HepG2 (cell line): ENCODE data around the gene BCAR3. TPM values are rescaled to one million over a fixed set of nuclear protein-coding genes. Genes with fewer than 3 reads are reported as not detected.

ENCODE experiments used
- ATAC-seq: fragments of 200-7000 bp; cut with Tn5 transposase; 3 replicates; pipeline ENCODE4 v1.9.1; 2020; ENCODE audit warnings: mild to moderate bottlenecking, moderate library complexity
- BruUV-seq: library from RNA; stranded (reverse); fragments of 400-500 nt; replicated peaks from 2 replicates; lab custom pipeline; 2021; lab: Mats Ljungman, UMichigan
- CTCF ChIA-PET: fragments of 300-600 bp; formaldehyde crosslinking; extraction: SDS; loops from one replicate; lab custom pipeline; 2021; ENCODE audit warnings: low total read pairs, inconsistent platforms, low intra/inter-chr PET ratio; lab: Yijun Ruan, JAX
- POLR2A ChIA-PET: fragments of 350-600 bp; sonication (Branson Sonifier 250); formaldehyde crosslinking; loops from one replicate; lab custom pipeline; 2020; ENCODE audit warnings: antibody characterized with exemption, inconsistent platforms; lab: Yijun Ruan, JAX
- DNase-seq: peaks from one replicate; pipeline ENCODE4 v3.0.0-alpha.2; 2015; ENCODE audit warnings: low spot score
- FAIRE-seq: peaks from 3 replicates; lab custom pipeline; 2011; peaks lifted over from hg19 to GRCh38; lab: Jason Lieb, UNC
- H2AFZ ChIP-seq: one replicate; pipeline ENCODE4 v1.6.1; 2011; ENCODE audit warnings: low read length, inconsistent platforms
- H3K27ac ChIP-seq: fragments of 300-600 bp; 3 replicates; pipeline ENCODE4 v1.8.0; 2011; ENCODE audit warnings: mixed run types, mild to moderate bottlenecking, mixed read lengths, low read length, inconsistent platforms; ENCODE audit not compliant: insufficient read depth; ENCODE audit errors: extremely low read length
- H3K27me3 ChIP-seq, 2 experiments: fragments of 200-600 bp in 1 of 2; 2 replicates in 1 of 2; 3 replicates in 1 of 2; pipeline versions ENCODE4 v1.6.0 to v1.8.0; 2011; ENCODE audit warnings: low read length in 2 of 2, mild to moderate bottlenecking in 2 of 2, moderate library complexity in 2 of 2, inconsistent platforms in 1 of 2; ENCODE audit not compliant: insufficient read depth in 2 of 2, control insufficient read depth in 1 of 2
- H3K36me3 ChIP-seq, 2 experiments: fragments of 200-600 bp in 1 of 2; replicated peaks in 1 of 2; 2 replicates in 1 of 2; 3 replicates in 1 of 2; pipeline versions ENCODE4 v1.5.1 to v1.8.0; 2011; ENCODE audit warnings: low read length in 2 of 2, inconsistent platforms in 1 of 2; ENCODE audit not compliant: insufficient read depth in 2 of 2, control insufficient read depth in 1 of 2
- H3K4me1 ChIP-seq: 2 replicates; pipeline ENCODE4 v1.5.1; 2012; ENCODE audit warnings: low read length, inconsistent platforms; ENCODE audit not compliant: insufficient read depth
- H3K4me2 ChIP-seq: 2 replicates; pipeline ENCODE4 v1.6.0; 2011; ENCODE audit warnings: low read depth, low read length, inconsistent platforms
- H3K4me3 ChIP-seq, 3 experiments: fragments of 200-600 bp in 1 of 3; sonication (generic), shearing (Covaris generic) in 1 of 3; replicated peaks in 1 of 3; 2 replicates each; pipeline ENCODE4 v1.5.1; 2011 to 2016; ENCODE audit warnings: low read length in 3 of 3, inconsistent platforms in 2 of 3, low read depth in 2 of 3, mild to moderate bottlenecking in 2 of 3, control low read depth in 1 of 3, mixed read lengths in 1 of 3; ENCODE audit not compliant: insufficient read depth in 1 of 3
- H3K79me2 ChIP-seq: one replicate; pipeline ENCODE4 v1.6.1; 2011; ENCODE audit warnings: low read length, inconsistent platforms; ENCODE audit not compliant: insufficient read depth
- H3K9ac ChIP-seq: 2 replicates; pipeline ENCODE4 v1.6.0; 2011; ENCODE audit warnings: mild to moderate bottlenecking, low read depth, low read length, inconsistent platforms; ENCODE audit not compliant: insufficient read depth
- H3K9me3 ChIP-seq: 2 replicates; pipeline ENCODE4 v1.5.1; 2012; ENCODE audit warnings: mild to moderate bottlenecking, low read length
- H4K20me1 ChIP-seq: 2 replicates; pipeline ENCODE4 v1.6.0; 2011; ENCODE audit warnings: inconsistent platforms, mild to moderate bottlenecking, low read length, moderate library complexity; ENCODE audit not compliant: insufficient read depth
- CERS6 ChIP-seq: sonication (generic); formaldehyde crosslinking; IDR thresholded peaks from 2 replicates; pipeline ENCODE4 v1.5.0; 2020; ENCODE audit warnings: missing genetic modification reagents
- MATR3 ChIP-seq: sonication (generic); formaldehyde crosslinking; IDR thresholded peaks from 2 replicates; pipeline ENCODE4 v1.4.0; 2020; ENCODE audit warnings: missing genetic modification reagents
- MBD4 ChIP-seq: IDR thresholded peaks from 2 replicates; pipeline ENCODE4 v1.6.1; 2012; ENCODE audit warnings: low read length, inconsistent platforms, borderline replicate concordance
- REPIN1 ChIP-seq: sonication (generic); formaldehyde crosslinking; IDR thresholded peaks from 2 replicates; pipeline ENCODE4 v1.8.0; 2022; ENCODE audit warnings: missing genetic modification reagents, low read depth, mild to moderate bottlenecking, borderline replicate concordance
- ZKSCAN1 ChIP-seq: fragments of 150-350 bp; IDR thresholded peaks from 2 replicates; pipeline ENCODE4 v1.6.1; 2014; ENCODE audit warnings: low read length
- ZNF740 ChIP-seq: sonication (generic); formaldehyde crosslinking; IDR thresholded peaks from 2 replicates; pipeline ENCODE4 v1.4.0; 2020; ENCODE audit warnings: missing genetic modification reagents
- whole genome bisulfite sequencing: methylation state at CpG from one replicate; pipeline ENCODE4 v1.1.6; 2017; ENCODE audit warnings: low lambda C conversion rate; 5-methylcytosine and 5-hydroxymethylcytosine counted together
- in situ Hi-C: cut with HindIII; loops from 2 replicates; pipeline ENCODE4 v1.10.0; 2017; ENCODE audit warnings: low pct_unique_long_range_greater_than_20kb; ENCODE audit not compliant: extremely low pct_ligation_motif_present
- intact Hi-C: fragments of 100-400 bp; cut with micrococcal nuclease; formaldehyde crosslinking; loops from one replicate; pipeline ENCODE4 v1.10.0; 2022; ENCODE audit not compliant: unreplicated experiment
- polyA plus RNA-seq, 8 experiments: library from polyadenylated mRNA; depleted of rRNA in 3 of 8; stranded (reverse) in 7 of 8; unstranded in 1 of 8; fragments of >200 nt; fragmentation: Illumina TruSeq in 4 of 8; extraction: Trizol in 4 of 8; gene quantifications; 2 replicates each; pipeline versions ENCODE4 v1.2.1 to v1.2.3, GENCODE V29; 2011 to 2016; ENCODE audit warnings: low read depth in 4 of 8, missing spikeins in 1 of 8, mixed read lengths in 1 of 8; ENCODE audit not compliant: insufficient read depth in 1 of 8
- total RNA-seq, 5 experiments: library from RNA; depleted of rRNA; stranded (reverse); fragments of >200 nt; fragmentation: Illumina TruSeq; extraction: Trizol; gene quantifications; 2 replicates each; pipeline ENCODE4 v1.2.3, GENCODE V29; 2016; ENCODE audit warnings: low read depth in 1 of 5

The BCAR3 gene
- total and polyA plus RNA-seq, 2 of the 13 experiments (the other 11 are each of a cell fraction or from before 2014, with no cell fraction given): 3.6 to 4.8 TPM

GRCh38 chr1:93692026-93692425 is 10.4 kb upstream of the BCAR3 start:
- WGBS: 81% methylated on average over 4 of the region's 4 CpGs
- H4K20me1 ChIP-seq: no peaks in the 10 kb centered on the region
- no peak overlapping the region for H2AFZ ChIP-seq
- POLR2A ChIA-PET: interaction anchor here (0.8 to 1.6 kb wide), 2 partner anchors 18 to 154 kb away, joined by 3 read pairs; no protein-coding TSS in a partner anchor
- BruUV-seq: no TSS peak
- no peak for TF ChIP-seq MATR3 (CRISPR knock-in tag)
- no peak for TF ChIP-seq ZNF740 (CRISPR knock-in tag)
- no peak for TF ChIP-seq CERS6 (CRISPR knock-in tag)
- TF ChIP-seq REPIN1 (CRISPR knock-in tag): no peak
- TF ChIP-seq MBD4: no peak
- TF ChIP-seq ZKSCAN1: no peak
- intact Hi-C loops (no loop called here), in situ Hi-C loops (no loop called here)
- no peaks in the 10 kb centered on the region for H3K36me3 ChIP-seq
- H3K4me2 ChIP-seq: no peak overlapping the region
- H3K79me2 ChIP-seq: no peaks in the 10 kb centered on the region
- FAIRE-seq (no peak), ATAC-seq (no peak), DNase-seq (no peak)
- CTCF ChIA-PET: no interaction called here
- no peak overlapping the region for H3K27ac ChIP-seq
- H3K4me1 ChIP-seq: peaks cover 45% of the 10 kb centered on the region
- H3K4me3 ChIP-seq: no peak overlapping the region
- no peak overlapping the region for H3K9ac ChIP-seq
- H3K9me3 ChIP-seq: no peaks in the 10 kb centered on the region
- peaks cover 2 to 3% of the 10 kb centered on the region in 2 experiments; a peak in 2 of 5 replicates for H3K27me3 ChIP-seq
